ENCODE measurements around the gene VNN1. TPM values are rescaled to one million over a fixed set of nuclear protein-coding genes. Genes with fewer than 3 reads are reported as not detected.
"Not testable (repeated sequence)": the region's sequence is repeated elsewhere in the genome, so short reads cannot be mapped to it uniquely, and the experiment has no call there.

Gene VNN1
- total RNA-seq, 6 donors from 2014 or later, result 0.67 to 9.4 (median 4.7) TPM

GRCh38 chr6:132708771-132709170 lies 5.1 kb downstream of the VNN1 start:
- no peak overlapping the region for H3K4me3 ChIP-seq
- ATAC-seq (ENCODE audit: low FRiP score in 2 of 2) (no peak), DNase-seq (no peak)
- TF ChIP-seq POLR2AphosphoS5 (IDR thresholded peaks at IDR 0.05) (no peak), POLR2A (IDR thresholded peaks at IDR 0.05) (no peak), EP300 (IDR thresholded peaks at IDR 0.05) (no peak)
- TF ChIP-seq, protein P1, sequence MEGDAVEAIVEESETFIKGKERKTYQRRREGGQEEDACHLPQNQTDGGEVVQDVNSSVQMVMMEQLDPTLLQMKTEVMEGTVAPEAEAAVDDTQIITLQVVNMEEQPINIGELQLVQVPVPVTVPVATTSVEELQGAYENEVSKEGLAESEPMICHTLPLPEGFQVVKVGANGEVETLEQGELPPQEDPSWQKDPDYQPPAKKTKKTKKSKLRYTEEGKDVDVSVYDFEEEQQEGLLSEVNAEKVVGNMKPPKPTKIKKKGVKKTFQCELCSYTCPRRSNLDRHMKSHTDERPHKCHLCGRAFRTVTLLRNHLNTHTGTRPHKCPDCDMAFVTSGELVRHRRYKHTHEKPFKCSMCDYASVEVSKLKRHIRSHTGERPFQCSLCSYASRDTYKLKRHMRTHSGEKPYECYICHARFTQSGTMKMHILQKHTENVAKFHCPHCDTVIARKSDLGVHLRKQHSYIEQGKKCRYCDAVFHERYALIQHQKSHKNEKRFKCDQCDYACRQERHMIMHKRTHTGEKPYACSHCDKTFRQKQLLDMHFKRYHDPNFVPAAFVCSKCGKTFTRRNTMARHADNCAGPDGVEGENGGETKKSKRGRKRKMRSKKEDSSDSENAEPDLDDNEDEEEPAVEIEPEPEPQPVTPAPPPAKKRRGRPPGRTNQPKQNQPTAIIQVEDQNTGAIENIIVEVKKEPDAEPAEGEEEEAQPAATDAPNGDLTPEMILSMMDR (IDR thresholded peaks at IDR 0.05), result no peak
- no peak overlapping the region for H3K27ac ChIP-seq
- H3K9me3 ChIP-seq, result peaks cover 0 to 5% (median 0%) of the 10 kb centered on the region in 4 donors
- no peaks in the 10 kb centered on the region for H3K36me3 ChIP-seq
- no peaks in the 10 kb centered on the region for H3K27me3 ChIP-seq
- H3K4me1 ChIP-seq, result no peaks in the 10 kb centered on the region
- WGBS, 2 donors, result 90 to 94% methylated on average over 3 of the region's 3 CpGs

DNA sequence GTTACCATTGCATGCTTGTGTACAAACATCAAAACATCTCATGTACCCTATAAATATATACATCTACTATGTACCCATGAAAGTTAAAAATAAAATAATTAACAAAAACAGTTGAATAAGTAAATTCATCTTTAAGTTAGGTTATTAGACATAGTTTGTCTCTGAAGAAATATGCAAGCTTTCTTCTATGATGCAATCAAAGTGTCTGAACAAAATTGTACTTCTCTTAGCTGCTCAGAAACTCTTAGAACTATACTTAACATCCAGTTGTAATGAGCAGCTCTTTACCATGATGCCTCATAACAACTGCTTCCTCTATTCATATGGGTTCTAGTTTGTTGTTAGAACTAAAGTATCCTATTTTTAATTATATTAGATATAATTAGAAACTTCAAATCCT lies 5.9 kb downstream of the VNN1 start:
- H3K36me3 ChIP-seq, result no peaks in the 10 kb centered on the region
- TF ChIP-seq EP300 (IDR thresholded peaks at IDR 0.05) (no peak), POLR2AphosphoS5 (IDR thresholded peaks at IDR 0.05) (no peak), POLR2A (IDR thresholded peaks at IDR 0.05) (no peak)
- TF ChIP-seq, protein P1 (IDR thresholded peaks at IDR 0.05), result no peak
- H3K9me3 ChIP-seq, result peaks cover 0 to 5% (median 0%) of the 10 kb centered on the region in 4 donors
- ATAC-seq (ENCODE audit: low FRiP score in 2 of 2) (no peak), DNase-seq (no peak)
- H3K27ac ChIP-seq, result no peak overlapping the region
- H3K4me1 ChIP-seq, result no peaks in the 10 kb centered on the region
- H3K4me3 ChIP-seq, result no peak overlapping the region
- H3K27me3 ChIP-seq, result no peaks in the 10 kb centered on the region

- H3K27ac ChIP-seq; H3K27me3 ChIP-seq; H3K4me1 ChIP-seq; H3K9me3 ChIP-seq; ATAC-seq (ENCODE audit: low FRiP score in 2 of 2); H3K4me3 ChIP-seq; H3K36me3 ChIP-seq; DNase-seq: not testable (repeated sequence)
- 67 to 95% methylated on average over 4 of the region's 4 CpGs for WGBS, 2 donors
Measured at GRCh38 chr6:132706756-132707155, 7.1 kb downstream of the VNN1 start.

DNA sequence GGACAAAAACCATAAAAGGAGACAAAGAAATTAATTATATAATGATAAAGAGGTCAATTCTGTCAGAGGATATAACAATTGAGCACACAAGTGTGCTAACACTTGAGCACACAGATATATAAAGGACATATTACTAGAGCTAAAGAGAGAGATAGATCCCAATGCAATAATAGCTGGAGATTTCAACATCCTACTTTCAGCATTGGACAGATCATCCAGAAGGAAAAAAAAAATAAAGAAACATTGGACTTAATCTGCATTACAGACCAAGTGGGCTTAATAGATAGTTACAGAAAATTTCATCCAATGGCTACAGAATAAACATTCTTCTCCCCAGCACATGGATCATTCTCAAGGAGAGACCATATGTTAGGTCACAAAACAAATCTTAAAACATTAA lies 9.9 kb downstream of the VNN1 start:
- no peaks in the 10 kb centered on the region for H3K4me1 ChIP-seq
- H3K36me3 ChIP-seq, result no peaks in the 10 kb centered on the region
- no peak for TF ChIP-seq EP300 (IDR thresholded peaks at IDR 0.05)
- TF ChIP-seq, protein P1 (IDR thresholded peaks at IDR 0.05), result no peak
- TF ChIP-seq POLR2AphosphoS5 (IDR thresholded peaks at IDR 0.05), result no peak
- TF ChIP-seq POLR2A (IDR thresholded peaks at IDR 0.05), result no peak
- no peak overlapping the region for H3K4me3 ChIP-seq
- ATAC-seq (ENCODE audit: low FRiP score in 2 of 2) (no peak), DNase-seq (no peak)
- no peaks in the 10 kb centered on the region for H3K27me3 ChIP-seq
- H3K9me3 ChIP-seq, result peaks cover 0 to 5% (median 0%) of the 10 kb centered on the region in 4 donors
- H3K27ac ChIP-seq, result no peak overlapping the region

DNA sequence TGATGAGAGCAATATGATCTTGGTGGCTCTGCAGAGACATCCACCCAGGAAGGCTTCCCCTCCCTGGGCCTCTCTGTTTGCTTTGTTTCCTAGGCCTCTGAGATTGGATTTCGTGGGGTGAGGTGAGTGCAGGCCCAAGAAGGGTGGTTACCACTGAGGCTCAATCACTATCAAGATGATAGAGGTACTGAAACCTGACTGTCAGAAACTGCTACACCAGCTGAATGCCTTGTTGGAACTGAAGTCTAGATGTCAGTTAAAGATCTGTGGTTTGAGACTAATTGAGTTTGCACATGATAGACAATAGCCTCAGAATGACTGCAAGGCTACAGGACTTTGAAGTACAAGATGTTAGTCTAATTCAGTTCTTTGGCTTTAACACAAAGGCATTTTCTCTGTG lies 15.2 kb downstream of the VNN1 start:
- no peak overlapping the region for H3K4me3 ChIP-seq
- peaks cover 0 to 11% (median 4%) of the 10 kb centered on the region in 4 donors for H3K9me3 ChIP-seq
- no peaks in the 10 kb centered on the region for H3K36me3 ChIP-seq
- ATAC-seq (ENCODE audit: low FRiP score in 2 of 2) (no peak), DNase-seq (no peak)
- H3K27me3 ChIP-seq, result no peaks in the 10 kb centered on the region
- no peak overlapping the region for H3K27ac ChIP-seq
- peaks cover 0 to 1% (median 0%) of the 10 kb centered on the region in 4 donors for H3K4me1 ChIP-seq
- TF ChIP-seq, protein P1 (IDR thresholded peaks at IDR 0.05), result no peak
- no peak for TF ChIP-seq POLR2A (IDR thresholded peaks at IDR 0.05)
- TF ChIP-seq POLR2AphosphoS5 (IDR thresholded peaks at IDR 0.05), result no peak
- TF ChIP-seq EP300 (IDR thresholded peaks at IDR 0.05), result no peak
- 0 to 43% methylated on average over 1 of the region's 1 CpG for WGBS, 2 donors

All from upper lobe of left lung (tissue), 6 donors.